ENCODE results near the gene YOD1. TPM values are rescaled to one million over a fixed set of nuclear protein-coding genes. Genes with fewer than 3 reads are reported as not detected.

The YOD1 gene
- total and polyA plus RNA-seq, 2 of the 13 experiments (the other 11 are each of a cell fraction or from before 2014, with no cell fraction given) = 3.4 to 9.1 TPM

GRCh38 chr1:207052911-207053769, 2.1 kb upstream of the YOD1 start, which contains the start of gene PFKFB2 (continued):
- TF ChIP-seq MTF1 (CRISPR knock-in tag; IDR thresholded peaks at IDR 0.05) = no peak
- no peak for TF ChIP-seq BCL3 (CRISPR knock-in tag; IDR thresholded peaks at IDR 0.05)
- TF ChIP-seq KLF13 (CRISPR knock-in tag; IDR thresholded peaks at IDR 0.05) = no peak
- TF ChIP-seq TRIM22 (IDR thresholded peaks at IDR 0.05) = no peak
- no peak for TF ChIP-seq CBX5 (CRISPR knock-in tag; IDR thresholded peaks at IDR 0.05; ENCODE audit: borderline replicate concordance)
- TF ChIP-seq ZNF782 (CRISPR knock-in tag; IDR thresholded peaks at IDR 0.05; ENCODE audit: borderline replicate concordance) = peak; percentile 97; the same call in 1 of the 2 replicates
- peak; percentile 76; the same call in 1 of the 2 replicates for TF ChIP-seq GATAD1 (CRISPR knock-in tag; IDR thresholded peaks at IDR 0.05)
- peak; percentile 76 for TF ChIP-seq ZGPAT (CRISPR knock-in tag; IDR thresholded peaks at IDR 0.05)
- TF ChIP-seq ELK4 (CRISPR knock-in tag; IDR thresholded peaks at IDR 0.05; ENCODE audit: borderline replicate concordance) = no peak
- TF ChIP-seq SNAPC2 (CRISPR knock-in tag; IDR thresholded peaks at IDR 0.05) = no peak
- no peak for TF ChIP-seq ZFP1 (CRISPR knock-in tag; IDR thresholded peaks at IDR 0.05)
- no peak for TF ChIP-seq REXO4 (CRISPR knock-in tag; IDR thresholded peaks at IDR 0.05; ENCODE audit: borderline replicate concordance)
- TF ChIP-seq PHF21A (CRISPR knock-in tag; IDR thresholded peaks at IDR 0.05) = no peak; the same call in 1 of the 2 replicates
- no peak for TF ChIP-seq ZBTB46 (CRISPR knock-in tag; IDR thresholded peaks at IDR 0.05; ENCODE audit: borderline replicate concordance)
- no peak for TF ChIP-seq GABPA (IDR thresholded peaks at IDR 0.05; ENCODE audit: low read depth, low read length)
- TF ChIP-seq GABPA (CRISPR knock-in tag; IDR thresholded peaks at IDR 0.05; ENCODE audit: low read depth) = peak; percentile 55; the same call in 1 of the 2 replicates
- TF ChIP-seq JUN (CRISPR knock-in tag; IDR thresholded peaks at IDR 0.05) = peak; percentile 25; the same call in 1 of the 2 replicates
- TF ChIP-seq ZNF691 (CRISPR knock-in tag; IDR thresholded peaks at IDR 0.05; ENCODE audit: borderline replicate concordance, low read depth) = 0 out of 2 replicates have a peak, but pooled peaks have one; percentile 38
- TF ChIP-seq ERF (CRISPR knock-in tag; IDR thresholded peaks at IDR 0.05) = peak; percentile 71
- TF ChIP-seq ZFYVE20 (CRISPR knock-in tag; IDR thresholded peaks at IDR 0.05; ENCODE audit: borderline replicate concordance, low read depth) = no peak
- TF ChIP-seq THYN1 (CRISPR knock-in tag; IDR thresholded peaks at IDR 0.05; ENCODE audit: borderline replicate concordance, low read depth) = no peak
